Endodermal cell (in vitro differentiated cells): ENCODE results near the gene INPP4A. TPM values are rescaled to one million over a fixed set of nuclear protein-coding genes. Genes with fewer than 3 reads are reported as not detected.
"Not testable (repeated sequence)": the region's sequence is repeated elsewhere in the genome, so short reads cannot be mapped to it uniquely, and the experiment has no call there.

ENCODE experiments used
- DNase-seq: peaks from one replicate; pipeline ENCODE4 v3.0.0-alpha.2; 2017
- H3K27ac ChIP-seq: 2 replicates; pipeline ENCODE4 v1.5.1; 2013; ENCODE audit warnings: mild to moderate bottlenecking, low read depth, low read length, moderate library complexity
- H3K27me3 ChIP-seq: 2 replicates; pipeline ENCODE4 v1.6.1; 2013; ENCODE audit warnings: mild to moderate bottlenecking, low read length, moderate library complexity; ENCODE audit not compliant: insufficient read depth, control insufficient read depth, poor library complexity, severe bottlenecking
- H3K36me3 ChIP-seq: 2 replicates; pipeline ENCODE4 v1.7.0; 2013; ENCODE audit warnings: mild to moderate bottlenecking, low read length, moderate library complexity; ENCODE audit not compliant: control insufficient read depth, insufficient read depth
- H3K4me1 ChIP-seq: one replicate; pipeline ENCODE4 v1.7.0; 2013; ENCODE audit warnings: low read length; ENCODE audit not compliant: control insufficient read depth, insufficient read depth
- H3K4me3 ChIP-seq: 2 replicates; pipeline ENCODE4 v1.5.1; 2013; ENCODE audit warnings: mild to moderate bottlenecking, low read length, moderate library complexity
- H3K9ac ChIP-seq: 2 replicates; pipeline ENCODE4 v1.6.1; 2013; ENCODE audit warnings: mild to moderate bottlenecking, low read length, moderate library complexity; ENCODE audit not compliant: poor library complexity, severe bottlenecking; ENCODE audit errors: extremely low read depth
- H3K9me3 ChIP-seq: 2 replicates; pipeline ENCODE4 v1.6.1; 2013; ENCODE audit warnings: mild to moderate bottlenecking, low read length, moderate library complexity; ENCODE audit not compliant: control insufficient read depth
- H3K27ac Mint-ChIP-seq: 2 replicates; pipeline ENCODE4 v1.8.0; 2020; ENCODE audit warnings: mixed read lengths
- H3K27me3 Mint-ChIP-seq: 2 replicates; pipeline ENCODE4 v1.8.0; 2021; ENCODE audit warnings: mild to moderate bottlenecking, mixed read lengths; ENCODE audit not compliant: insufficient read depth
- H3K36me3 Mint-ChIP-seq: 2 replicates; pipeline ENCODE4 v1.8.0; 2020; ENCODE audit warnings: low read depth, mixed read lengths
- H3K4me1 Mint-ChIP-seq: 2 replicates; pipeline ENCODE4 v1.8.0; 2020; ENCODE audit warnings: mixed read lengths
- H3K4me3 Mint-ChIP-seq: 2 replicates; pipeline ENCODE4 v1.8.0; 2020; ENCODE audit warnings: mild to moderate bottlenecking, moderate library complexity, mixed read lengths
- H3K9me3 Mint-ChIP-seq: 2 replicates; pipeline ENCODE4 v1.8.0; 2020; ENCODE audit warnings: mild to moderate bottlenecking, mixed read lengths
- WGBS, 2 experiments: methylation state at CpG; one replicate each; pipeline versions ENCODE4 v1.1.5 to v1.1.7; 2013; ENCODE audit warnings: missing lambda C conversion rate in 2 of 2, mixed read lengths in 1 of 2; ENCODE audit not compliant: insufficient coverage in 1 of 2, insufficient read length in 1 of 2; 5-methylcytosine and 5-hydroxymethylcytosine counted together
- total RNA-seq, 2 donors: library from RNA; stranded (reverse); fragmentation: NEBNext Ultra II Directional in 1 of 2; extraction: Animal tissue kit (Norgen Biotek cat#: 25700) in 1 of 2; gene quantifications; 2 replicates in 1 of 2; 3 replicates in 1 of 2; pipeline ENCODE4 v1.2.1, GENCODE V29; 2021
- TF ChIP-seq, protein P1 (sequence below): fragments of 200-600 bp; sonication (generic); conservative IDR thresholded peaks from 2 replicates; pipeline ENCODE4 v1.5.0; 2021; ENCODE audit warnings: antibody characterized with exemption, mild to moderate bottlenecking

The INPP4A gene
- total RNA-seq, 2 donors from 2014 or later, result 84.9 to 94.2 TPM

DNA sequence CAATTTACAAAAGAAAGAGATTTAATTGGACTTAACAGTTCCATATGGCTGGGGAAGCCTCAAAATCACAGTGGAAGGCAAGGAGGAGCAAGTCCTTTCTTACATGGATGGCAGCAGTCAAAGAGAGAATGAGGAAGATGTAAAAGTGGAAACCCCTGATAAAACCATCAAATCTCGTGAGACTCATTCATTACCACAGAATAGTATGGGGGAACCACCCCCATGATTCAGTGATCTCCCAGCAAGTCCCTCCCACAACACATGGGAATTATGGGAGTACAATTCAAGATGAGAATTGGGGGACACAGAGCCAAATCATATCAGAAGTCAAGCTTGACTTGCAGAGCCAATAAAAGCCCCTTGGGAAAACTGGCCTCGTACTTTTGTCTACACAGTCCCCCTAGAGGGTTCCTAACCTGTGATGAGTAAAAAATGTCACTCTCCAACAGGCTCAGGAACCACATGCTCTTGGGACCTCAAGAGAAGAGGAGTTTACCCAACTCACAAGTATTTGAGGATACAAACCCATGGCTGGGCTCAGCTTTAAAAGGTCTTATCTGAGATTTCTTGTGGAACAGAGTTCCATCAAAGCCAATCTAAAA, 11.2 kb upstream of the INPP4A start:
- Mint-ChIP-seq H3K4me3 (no peak overlapping the region), H3K27me3 (no peaks in the 10 kb centered on the region), H3K36me3 (peaks cover 3% of the 10 kb centered on the region), H3K9me3 (peaks cover 78% of the 10 kb centered on the region), H3K27ac (no peak overlapping the region), H3K4me1 (no peaks in the 10 kb centered on the region)
- 83 to 86% methylated on average over 1 to 2 of the region's 2 CpGs for WGBS, 2 experiments
- TF ChIP-seq, protein P1, sequence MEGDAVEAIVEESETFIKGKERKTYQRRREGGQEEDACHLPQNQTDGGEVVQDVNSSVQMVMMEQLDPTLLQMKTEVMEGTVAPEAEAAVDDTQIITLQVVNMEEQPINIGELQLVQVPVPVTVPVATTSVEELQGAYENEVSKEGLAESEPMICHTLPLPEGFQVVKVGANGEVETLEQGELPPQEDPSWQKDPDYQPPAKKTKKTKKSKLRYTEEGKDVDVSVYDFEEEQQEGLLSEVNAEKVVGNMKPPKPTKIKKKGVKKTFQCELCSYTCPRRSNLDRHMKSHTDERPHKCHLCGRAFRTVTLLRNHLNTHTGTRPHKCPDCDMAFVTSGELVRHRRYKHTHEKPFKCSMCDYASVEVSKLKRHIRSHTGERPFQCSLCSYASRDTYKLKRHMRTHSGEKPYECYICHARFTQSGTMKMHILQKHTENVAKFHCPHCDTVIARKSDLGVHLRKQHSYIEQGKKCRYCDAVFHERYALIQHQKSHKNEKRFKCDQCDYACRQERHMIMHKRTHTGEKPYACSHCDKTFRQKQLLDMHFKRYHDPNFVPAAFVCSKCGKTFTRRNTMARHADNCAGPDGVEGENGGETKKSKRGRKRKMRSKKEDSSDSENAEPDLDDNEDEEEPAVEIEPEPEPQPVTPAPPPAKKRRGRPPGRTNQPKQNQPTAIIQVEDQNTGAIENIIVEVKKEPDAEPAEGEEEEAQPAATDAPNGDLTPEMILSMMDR, result no peak
- no peaks in the 10 kb centered on the region for H3K27me3 ChIP-seq
- peaks cover 81% of the 10 kb centered on the region for H3K9me3 ChIP-seq
- H3K4me1 ChIP-seq, result no peaks in the 10 kb centered on the region
- no peak for DNase-seq
- no peak overlapping the region for H3K4me3 ChIP-seq
- no peaks in the 10 kb centered on the region for H3K36me3 ChIP-seq
- no peak overlapping the region for H3K9ac ChIP-seq
- H3K27ac ChIP-seq, result no peak overlapping the region

DNA sequence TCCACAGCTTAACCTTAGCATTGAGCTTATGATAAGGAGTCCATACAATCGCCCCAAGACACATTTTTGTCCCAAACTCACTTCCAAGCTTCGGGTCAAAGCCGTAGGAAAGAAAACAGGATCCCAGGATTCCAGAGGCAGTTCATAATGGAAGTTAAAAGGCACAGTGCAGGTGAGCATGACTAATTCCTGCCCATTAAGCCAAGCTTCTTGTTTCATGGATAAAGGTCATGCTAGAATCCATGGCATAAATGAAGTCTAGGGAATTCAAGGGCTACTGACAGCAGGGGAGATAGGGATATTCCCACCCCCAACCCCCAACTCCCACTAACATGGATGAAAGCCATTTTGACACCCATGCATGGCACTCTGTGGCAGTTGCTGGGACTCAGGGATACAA, 10.2 kb upstream of the INPP4A start:
- H3K9me3 Mint-ChIP-seq, result peaks cover 84% of the 10 kb centered on the region
- H3K4me1 ChIP-seq, result no peaks in the 10 kb centered on the region
- H3K27me3 Mint-ChIP-seq, result no peaks in the 10 kb centered on the region
- H3K36me3 Mint-ChIP-seq, result peaks cover 3% of the 10 kb centered on the region
- H3K4me3 ChIP-seq, result peak overlapping the region; percentile 18
- H3K4me1 Mint-ChIP-seq, result no peaks in the 10 kb centered on the region
- WGBS, 2 experiments, result 89 to 100% methylated on average over 2 to 3 of the region's 3 CpGs
- no peaks in the 10 kb centered on the region for H3K36me3 ChIP-seq
- H3K27ac ChIP-seq, result no peak overlapping the region
- H3K9ac ChIP-seq, result no peak overlapping the region
- TF ChIP-seq, protein P1, result no peak
- no peak overlapping the region for H3K27ac Mint-ChIP-seq
- no peak for DNase-seq
- peaks cover 83% of the 10 kb centered on the region for H3K9me3 ChIP-seq
- H3K27me3 ChIP-seq, result no peaks in the 10 kb centered on the region
- H3K4me3 Mint-ChIP-seq, result no peak overlapping the region

DNA sequence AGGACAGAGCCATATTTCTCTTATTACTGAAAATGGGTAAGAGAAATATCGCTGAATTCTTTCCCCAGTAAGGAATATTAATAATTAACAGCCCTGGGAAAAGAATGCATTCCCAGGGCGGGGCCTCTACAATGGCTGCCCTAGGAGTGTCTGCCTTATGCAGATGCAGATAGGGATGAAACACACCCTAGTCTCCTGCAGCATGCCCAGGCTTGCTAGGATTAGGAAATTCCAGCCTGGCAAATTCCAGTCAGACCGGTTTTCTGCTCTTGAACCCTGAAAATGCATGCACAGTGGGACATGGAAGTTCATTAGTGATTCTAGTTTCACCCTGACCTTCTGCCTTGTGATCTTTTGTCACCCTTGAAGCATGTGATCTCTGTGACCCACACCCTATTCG, 9.0 kb upstream of the INPP4A start:
- not testable (repeated sequence) for H3K4me1 Mint-ChIP-seq, H3K36me3 ChIP-seq, H3K9ac ChIP-seq, H3K36me3 Mint-ChIP-seq, DNase-seq, H3K4me3 Mint-ChIP-seq, H3K4me1 ChIP-seq, H3K27me3 ChIP-seq, H3K27ac Mint-ChIP-seq, H3K27ac ChIP-seq, H3K27me3 Mint-ChIP-seq, H3K4me3 ChIP-seq
- H3K9me3 Mint-ChIP-seq, result peaks cover 86% of the 10 kb centered on the region
- H3K9me3 ChIP-seq, result peaks cover 85% of the 10 kb centered on the region
- WGBS, 2 experiments, result 94 to 100% methylated on average over 2 to 4 of the region's 4 CpGs

DNA sequence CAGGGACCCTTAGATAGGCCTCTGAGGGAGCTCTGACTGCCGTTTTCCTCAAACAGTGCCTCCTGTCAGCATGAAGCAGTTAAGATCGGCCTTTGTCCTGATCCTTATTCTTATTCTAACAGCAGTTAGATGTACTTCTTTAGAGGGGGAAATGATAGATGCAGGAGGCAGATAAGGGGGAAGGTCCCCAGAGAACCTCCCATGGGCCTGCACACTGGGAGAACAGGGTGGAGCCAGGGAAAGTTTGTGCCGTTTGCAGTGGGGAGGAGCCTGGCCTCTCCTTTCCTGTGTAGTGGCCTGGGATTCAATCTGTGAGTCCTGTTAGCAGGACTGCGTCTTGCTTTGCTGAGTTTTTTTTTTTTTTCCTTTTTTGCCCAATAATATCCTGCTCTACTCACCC, 7.9 kb upstream of the INPP4A start:
- H3K9me3 Mint-ChIP-seq, result peaks cover 86% of the 10 kb centered on the region

More for the DNA sequence above, 7.9 kb upstream of the INPP4A start:
- no peaks in the 10 kb centered on the region for H3K27me3 Mint-ChIP-seq
- H3K4me3 ChIP-seq, result no peak overlapping the region
- H3K9ac ChIP-seq, result no peak overlapping the region
- H3K36me3 Mint-ChIP-seq, result peaks cover 6% of the 10 kb centered on the region
- no peak for DNase-seq
- peaks cover 84% of the 10 kb centered on the region for H3K9me3 ChIP-seq
- 68 to 81% methylated on average over 3 to 4 of the region's 4 CpGs for WGBS, 2 experiments
- H3K27ac ChIP-seq, result no peak overlapping the region
- H3K4me3 Mint-ChIP-seq, result no peak overlapping the region
- H3K4me1 Mint-ChIP-seq, result peaks cover 4% of the 10 kb centered on the region
- TF ChIP-seq, protein P1, result no peak
- H3K27ac Mint-ChIP-seq, result no peak overlapping the region
- H3K4me1 ChIP-seq, result no peaks in the 10 kb centered on the region
- H3K36me3 ChIP-seq, result no peaks in the 10 kb centered on the region
- H3K27me3 ChIP-seq, result no peaks in the 10 kb centered on the region
